ENCODE results near the gene QRICH1.

DNA sequence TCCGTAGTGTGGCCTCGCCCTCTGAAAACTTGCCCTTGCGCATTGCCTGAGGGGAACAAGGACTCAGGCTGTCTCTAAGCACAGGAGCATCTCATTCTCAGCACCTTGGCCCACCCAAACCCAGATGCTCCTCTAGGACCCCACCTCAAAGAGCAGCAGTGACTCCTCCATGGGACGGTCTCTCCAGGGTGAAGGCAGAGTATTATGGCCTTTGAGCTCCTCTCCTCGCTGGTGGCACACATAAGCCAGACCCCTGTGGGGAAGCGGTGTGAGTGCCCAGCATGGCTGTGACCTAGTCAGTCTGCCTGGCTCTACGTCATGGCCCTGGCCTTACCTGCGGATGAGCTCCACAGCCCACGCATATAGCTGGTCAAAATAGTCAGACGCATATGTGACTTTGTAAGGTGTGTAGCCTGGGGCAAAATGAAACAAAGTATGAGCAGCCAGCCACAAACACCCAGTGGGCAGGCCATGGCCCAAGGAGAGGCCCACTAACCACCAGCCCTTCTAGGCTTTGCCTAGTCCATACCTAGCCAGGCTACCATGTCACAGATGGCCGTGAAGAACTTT lies 6.3 kb upstream of the QRICH1 start:
- TF ChIP-seq, protein P1, sequence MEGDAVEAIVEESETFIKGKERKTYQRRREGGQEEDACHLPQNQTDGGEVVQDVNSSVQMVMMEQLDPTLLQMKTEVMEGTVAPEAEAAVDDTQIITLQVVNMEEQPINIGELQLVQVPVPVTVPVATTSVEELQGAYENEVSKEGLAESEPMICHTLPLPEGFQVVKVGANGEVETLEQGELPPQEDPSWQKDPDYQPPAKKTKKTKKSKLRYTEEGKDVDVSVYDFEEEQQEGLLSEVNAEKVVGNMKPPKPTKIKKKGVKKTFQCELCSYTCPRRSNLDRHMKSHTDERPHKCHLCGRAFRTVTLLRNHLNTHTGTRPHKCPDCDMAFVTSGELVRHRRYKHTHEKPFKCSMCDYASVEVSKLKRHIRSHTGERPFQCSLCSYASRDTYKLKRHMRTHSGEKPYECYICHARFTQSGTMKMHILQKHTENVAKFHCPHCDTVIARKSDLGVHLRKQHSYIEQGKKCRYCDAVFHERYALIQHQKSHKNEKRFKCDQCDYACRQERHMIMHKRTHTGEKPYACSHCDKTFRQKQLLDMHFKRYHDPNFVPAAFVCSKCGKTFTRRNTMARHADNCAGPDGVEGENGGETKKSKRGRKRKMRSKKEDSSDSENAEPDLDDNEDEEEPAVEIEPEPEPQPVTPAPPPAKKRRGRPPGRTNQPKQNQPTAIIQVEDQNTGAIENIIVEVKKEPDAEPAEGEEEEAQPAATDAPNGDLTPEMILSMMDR (IDR thresholded peaks at IDR 0.05) = no peak
- no peak for TF ChIP-seq POLR2A (IDR thresholded peaks at IDR 0.05)
